Right renal cortex interstitium (tissue), 3 donors: Measurements from ENCODE around the gene RBMS3. TPM values are rescaled to one million over a fixed set of nuclear protein-coding genes. Genes with fewer than 3 reads are reported as not detected.

Experiments used
- DNase-seq, 3 donors: peaks; one replicate each; pipeline ENCODE4 v3.0.0-alpha.2; 2013; ENCODE audit warnings: low read depth in 3 of 3, low spot score in 2 of 3
- polyA plus RNA-seq, 3 donors: library from polyadenylated mRNA; unstranded; fragments of 120-200 nt; gene quantifications; one replicate each; pipeline ENCODE4 v1.2.1, GENCODE V29; 2013; ENCODE audit not compliant: insufficient read length in 3 of 3

The RBMS3 gene
- polyA plus RNA-seq, 3 donors = 11.6 to 15.4 (median 12.5) TPM

DNA sequence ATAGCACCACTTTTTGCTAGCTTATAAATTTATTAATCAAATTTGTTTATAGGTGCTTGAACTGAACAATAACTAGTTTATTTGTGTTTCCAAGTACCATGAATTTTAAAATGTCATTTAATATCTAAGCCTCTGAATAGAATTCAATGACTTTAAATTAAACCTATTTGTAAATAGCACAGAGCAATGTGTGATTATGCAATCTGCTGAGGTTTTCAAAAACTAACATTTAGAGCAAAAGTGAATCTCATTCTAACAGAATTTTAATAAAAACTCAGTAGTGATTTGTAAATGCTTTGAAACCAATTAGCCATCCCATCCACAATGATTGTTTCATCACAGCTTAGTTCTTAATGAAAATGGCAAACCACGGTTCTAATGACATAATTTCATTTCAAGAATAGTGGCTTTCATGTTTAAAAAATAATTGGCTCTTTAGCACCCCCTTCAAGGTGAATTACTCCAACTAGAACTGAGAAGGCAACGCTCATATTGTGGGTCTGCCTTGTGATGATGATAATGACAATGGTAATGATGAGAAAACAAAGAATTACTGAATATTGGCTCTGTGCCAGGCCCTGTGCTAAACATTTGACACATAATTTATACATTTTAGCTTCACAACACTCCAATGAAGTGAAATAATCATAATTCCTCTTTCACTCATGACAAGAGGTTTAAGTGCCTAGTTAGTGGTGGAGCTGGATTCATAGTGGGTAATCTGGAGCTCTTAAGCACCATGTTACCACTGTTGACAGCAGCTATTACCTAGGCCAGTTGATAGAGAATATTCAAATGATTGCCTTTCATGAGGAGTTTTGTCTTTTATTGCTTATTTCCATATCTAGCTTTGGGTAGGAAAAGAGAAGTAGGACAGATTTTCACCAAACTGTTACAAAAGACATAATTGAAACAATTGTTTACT lies 145.7 kb downstream of the RBMS3 start:
- no peak for DNase-seq

DNA sequence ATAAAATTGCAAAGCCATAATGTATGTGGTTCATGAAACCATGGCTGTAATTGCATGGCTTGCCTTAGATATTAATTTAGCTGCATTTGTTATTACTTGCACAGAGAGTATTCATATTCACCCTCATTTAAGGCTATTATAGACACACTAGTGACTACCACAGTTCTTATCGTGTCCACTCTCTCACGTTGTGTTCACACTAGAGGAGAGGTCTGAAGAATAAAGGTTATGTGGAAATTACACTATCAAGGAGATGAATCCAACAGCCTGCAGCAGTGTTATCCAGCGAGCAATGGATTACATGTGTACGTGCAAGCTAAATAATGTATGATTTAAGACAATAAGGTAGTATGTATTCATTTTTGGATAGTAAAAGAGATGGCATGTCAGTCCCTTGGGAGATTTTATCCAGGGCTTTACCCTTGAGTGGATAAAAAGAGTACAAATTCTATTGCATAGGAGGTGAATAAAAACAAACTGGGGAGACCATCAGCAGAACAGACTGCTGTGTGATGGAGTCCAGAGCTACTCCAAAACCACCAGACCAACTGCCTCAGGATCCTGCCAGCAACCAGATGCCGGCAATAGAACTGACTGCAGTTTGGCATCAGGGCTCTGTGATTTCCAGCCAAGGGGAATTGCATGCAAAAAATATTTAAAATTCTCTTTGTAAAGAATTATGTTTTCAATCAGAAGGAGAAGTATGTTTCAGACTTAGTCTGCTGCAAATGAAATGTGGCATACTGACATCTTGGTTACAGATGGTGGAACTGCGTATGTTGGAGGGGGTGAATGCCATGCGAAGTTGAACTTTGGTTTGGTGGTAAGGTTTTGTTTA lies 146.6 kb downstream of the RBMS3 start:
- DNase-seq = no peak

DNA sequence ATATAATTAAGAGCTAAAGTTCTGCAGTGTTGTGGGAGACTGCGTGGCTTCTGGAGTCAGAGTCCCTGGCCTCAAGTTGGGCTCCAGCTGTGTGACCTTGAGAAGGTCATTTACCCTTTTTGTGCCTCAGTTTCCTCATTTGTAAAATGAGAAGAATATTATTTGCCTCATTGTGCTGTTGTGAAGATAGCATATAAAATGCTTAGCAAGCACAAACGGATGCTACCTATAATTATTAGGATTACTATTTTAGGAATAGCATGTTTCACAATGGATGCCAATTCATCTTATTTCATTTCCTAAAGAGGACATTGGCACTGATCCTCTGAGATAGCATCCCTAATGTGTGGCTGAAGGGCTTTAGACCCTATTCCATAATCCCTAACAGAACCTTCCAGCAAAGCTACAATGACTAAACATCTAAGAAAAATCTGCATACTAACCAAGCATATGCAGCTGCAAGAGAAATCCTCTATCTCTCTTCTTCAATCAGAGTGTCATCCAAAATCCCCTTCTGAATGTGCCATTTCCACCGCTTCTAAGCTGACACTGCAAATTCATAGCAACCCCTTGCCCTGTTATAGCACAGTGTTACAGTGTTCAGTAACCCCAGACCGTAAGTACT lies 148.3 kb downstream of the RBMS3 start:
- DNase-seq = no peak

DNA sequence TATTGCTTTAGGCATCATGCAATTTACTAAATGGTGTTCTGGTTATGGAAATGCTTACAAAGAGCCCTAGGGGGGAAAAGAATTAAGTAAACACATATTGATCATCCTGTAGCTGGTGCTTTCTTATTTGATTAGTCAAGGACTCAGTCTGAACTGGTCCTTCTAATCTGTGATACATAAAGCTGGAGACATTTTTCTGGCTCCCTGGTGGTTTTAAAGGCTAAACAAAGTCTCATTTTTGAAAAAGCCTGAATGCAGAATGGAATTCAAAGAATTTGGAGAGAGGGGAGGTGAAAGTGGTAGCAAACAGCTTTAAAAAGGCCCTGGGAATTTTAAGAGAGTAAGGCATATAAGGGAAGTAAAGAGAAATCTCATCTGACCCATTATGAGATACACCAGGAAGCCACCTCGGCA lies 149.7 kb downstream of the RBMS3 start:
- DNase-seq = no peak

DNA sequence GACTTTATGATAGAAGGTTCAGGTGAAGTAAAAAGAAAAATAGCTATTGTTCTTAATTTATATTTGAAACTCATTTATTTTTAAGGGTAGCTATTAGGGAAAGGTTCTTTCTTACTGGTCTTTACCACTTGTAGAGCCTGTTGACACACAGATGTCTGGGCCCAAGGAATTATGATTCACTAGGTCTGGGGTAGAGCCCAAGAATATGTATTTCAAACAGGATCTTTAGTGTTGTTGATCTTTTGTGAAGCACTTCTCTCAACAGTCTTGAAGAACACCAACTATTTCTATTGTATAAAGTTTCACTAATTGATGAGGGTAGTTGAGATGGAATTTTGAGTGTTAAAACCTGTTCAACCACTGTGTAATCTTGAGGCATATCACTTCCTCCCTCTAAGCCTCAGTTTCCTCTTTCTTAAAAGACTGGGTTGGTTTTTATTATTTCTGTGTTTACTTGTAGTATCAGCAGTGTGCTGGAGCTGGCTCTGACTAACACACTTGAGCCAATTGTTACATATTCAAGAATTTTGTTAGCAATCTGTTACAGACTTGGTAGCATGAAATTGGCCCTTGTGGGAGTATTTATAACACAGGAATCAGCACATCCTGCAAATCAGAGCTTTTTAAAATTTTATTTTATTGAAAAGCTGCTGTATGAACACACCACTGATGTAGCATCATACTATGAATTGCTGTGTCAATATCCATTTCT lies 155.9 kb downstream of the RBMS3 start:
- no peak for DNase-seq

DNA sequence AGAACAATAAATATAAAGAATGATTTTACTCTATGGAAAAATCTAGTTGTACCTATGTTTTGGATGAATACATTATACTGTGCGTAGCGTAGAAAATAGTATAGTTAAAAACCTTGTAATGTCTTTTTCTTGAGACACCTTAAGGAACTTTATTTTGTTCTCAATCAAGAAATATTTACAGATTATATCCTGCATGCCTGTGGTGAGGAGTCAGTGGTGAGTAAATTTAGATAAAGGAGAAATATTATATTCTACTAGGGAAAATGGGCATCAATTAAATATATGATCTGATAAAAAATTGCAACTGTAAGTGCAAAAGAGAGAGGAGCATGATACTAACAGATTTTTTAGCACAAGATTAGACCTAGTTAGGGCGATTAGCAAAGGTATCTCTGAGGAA lies 157.7 kb downstream of the RBMS3 start:
- DNase-seq = no peak

DNA sequence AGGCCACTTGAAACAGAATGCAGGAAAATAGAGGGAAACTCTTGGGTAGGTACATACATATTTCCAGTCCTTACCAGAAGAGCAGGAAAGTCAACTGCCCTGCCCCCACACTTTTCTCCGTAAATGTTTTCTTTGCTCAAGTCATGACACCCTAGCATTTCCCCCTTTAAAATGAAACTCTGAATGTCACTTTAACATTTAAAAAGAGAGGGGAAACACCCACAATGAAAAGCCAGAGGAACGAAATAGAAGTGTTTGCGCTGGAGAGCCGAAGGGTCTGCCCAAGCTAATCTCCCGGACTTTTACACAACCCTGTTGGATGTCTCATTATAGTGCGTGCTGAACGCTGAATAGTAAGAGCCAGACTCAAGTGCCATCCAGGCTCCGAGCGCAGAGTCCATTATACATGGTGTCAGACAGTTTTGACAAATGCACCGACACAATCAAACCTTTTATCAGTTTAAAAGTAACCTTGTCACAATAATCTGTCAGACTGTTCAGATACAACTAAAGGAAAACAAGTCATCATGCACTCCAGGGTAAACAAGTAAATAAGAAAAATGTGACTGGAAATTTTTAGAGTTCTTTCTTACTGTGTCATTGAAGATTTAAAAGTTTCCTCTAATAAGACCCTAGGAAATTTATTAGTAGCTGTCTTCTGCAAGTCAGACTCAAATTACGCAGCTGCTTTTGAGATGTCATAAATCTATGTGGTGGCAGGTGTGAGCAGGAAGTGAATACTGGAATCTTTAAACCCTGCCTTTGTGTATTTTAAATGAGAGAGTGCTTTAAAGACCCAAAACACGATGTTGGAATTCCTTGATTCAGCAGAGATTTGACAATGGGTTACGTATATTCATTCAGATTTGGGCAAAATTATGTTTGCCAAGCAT lies 159.8 kb downstream of the RBMS3 start:
- peak in 2 of 3 donors; percentile 33 to 39 for DNase-seq

DNA sequence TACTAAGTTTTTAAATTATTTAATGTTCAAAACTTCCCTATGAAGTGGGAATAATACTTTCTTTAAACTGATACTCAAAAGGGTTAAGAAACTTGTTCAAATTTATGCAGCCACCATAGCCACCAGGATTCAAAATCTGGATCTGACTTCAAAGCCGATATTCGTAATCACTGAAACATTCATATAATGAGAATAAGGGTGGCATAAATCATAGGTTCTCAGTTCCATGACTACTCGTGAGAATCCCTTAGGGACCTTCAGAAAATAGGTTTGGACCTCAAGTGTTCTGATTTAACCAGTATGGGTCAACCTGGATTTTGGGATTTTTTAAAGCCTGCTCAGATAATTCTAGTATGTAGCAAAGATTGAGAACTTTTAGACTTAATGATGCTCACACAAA lies 160.6 kb downstream of the RBMS3 start:
- no peak for DNase-seq

DNA sequence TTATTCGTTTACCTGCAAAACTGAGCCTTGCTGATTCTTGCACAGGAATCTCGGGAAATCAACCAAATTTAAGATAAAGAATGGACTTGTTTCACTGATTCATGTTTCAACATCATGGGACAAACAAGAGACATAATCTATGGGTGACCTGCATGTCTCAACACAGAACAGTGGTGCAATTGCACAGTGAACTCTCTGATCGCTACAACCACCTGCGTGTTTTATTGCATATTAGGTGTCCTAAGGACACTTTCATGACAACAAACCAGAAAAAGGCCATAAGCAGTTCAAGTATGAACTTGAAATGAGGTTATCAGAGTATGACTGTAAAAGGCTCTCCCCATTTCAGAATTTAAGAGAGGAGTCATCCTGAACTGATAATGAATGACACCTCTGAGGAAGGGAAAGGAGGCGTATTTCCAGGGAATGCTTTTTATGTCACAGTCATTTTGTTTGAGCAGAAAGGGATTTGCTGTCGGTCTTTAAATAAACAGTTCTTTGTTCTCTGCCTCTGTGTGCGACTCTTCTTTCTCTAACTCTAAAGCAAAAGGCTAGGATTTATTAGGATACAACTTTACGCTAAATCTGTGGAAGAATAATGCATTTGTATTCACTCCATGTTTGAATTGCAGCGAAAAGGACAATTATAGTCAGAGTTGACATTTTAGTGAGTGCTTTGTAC lies 167.2 kb downstream of the RBMS3 start:
- DNase-seq = no peak

DNA sequence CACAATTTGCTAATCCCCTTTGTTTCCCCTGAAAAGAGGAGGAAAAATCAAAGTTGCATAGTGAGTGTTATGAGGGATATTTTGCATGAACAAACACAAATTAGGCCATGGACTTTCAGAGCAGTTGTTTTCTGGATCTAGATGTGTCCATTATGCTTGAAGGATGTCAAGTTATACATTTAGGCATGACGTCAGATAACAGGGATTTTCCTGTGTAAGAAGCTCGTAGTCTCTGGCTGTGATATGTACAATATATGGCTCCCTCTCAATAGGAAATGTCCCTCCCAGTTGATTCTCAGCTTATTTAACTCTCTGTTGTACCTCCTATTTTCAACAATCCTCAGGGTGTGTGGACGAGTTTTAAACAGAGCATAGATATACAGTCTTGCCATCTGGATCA lies 171.0 kb downstream of the RBMS3 start:
- no peak for DNase-seq

DNA sequence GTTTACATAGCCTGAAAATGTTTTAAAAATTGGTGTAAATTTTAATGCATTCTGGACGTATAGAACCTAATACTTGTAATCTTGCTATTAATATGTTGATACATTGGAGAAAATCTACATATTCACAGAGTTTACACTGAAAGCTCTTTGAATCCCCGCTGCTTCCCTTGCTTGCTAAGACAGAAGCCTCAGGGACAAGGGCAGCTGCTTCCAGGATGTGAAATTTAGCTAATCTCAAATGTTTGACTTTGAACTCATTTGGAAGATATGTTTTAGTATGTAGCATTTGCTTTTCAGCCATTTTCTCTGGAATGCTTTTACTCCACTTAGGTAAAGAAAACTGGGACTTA lies 172.0 kb downstream of the RBMS3 start:
- no peak for DNase-seq

DNA sequence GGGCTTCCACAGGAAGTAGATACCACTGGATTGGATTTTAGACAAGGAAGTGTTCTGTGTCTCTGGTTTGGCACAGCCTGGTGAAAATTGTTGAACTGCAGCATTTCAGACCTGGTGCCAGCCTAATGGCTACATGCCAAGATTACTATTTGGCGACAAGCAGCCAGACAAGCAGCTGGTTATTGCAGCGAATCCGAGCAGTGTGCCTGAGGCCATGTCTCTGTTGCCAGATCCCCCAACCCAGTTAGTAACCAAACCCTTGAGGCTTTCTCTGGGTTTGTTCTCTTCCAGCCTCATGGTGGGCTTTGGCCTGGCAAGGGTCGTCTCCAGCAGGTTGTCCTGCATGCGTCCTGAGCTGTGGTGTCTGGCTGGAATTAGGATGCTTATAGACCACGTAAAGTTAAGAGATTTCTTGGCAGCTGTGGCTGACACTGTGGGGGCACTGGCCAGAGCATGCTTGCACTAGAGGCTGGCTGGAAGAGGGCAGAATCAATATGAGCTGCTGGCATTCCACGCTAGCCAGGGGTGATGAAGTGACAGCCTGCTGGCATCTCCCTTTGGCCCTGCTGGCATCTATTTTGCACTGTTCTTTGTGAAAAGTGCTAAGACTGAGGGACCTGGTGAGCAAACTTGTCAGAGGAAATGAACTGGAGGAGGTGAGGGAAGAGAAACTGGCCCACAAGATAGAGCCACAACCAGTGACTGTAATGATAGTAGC lies 172.6 kb downstream of the RBMS3 start:
- no peak for DNase-seq

DNA sequence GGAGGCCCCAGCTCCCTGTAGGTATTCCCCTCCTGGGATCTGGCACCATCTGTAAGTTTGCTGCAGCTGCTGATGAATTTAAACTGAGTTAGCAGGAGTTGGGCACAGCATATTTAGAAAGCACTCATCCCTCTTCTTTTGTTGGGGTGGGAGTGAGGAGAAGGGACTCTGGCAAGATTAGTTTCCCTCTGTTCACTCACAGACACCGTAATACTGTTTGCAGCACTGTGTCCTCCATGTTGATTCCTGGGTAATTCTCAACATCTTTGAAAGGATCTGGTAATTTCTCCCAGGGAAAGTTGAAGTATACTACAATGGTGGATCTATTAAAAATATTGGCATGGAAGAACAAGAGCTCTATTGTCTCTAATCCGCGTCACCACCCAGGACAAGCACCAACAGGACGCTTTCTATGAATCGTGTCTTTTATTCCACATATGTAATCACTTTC lies 173.3 kb downstream of the RBMS3 start:
- DNase-seq = no peak

DNA sequence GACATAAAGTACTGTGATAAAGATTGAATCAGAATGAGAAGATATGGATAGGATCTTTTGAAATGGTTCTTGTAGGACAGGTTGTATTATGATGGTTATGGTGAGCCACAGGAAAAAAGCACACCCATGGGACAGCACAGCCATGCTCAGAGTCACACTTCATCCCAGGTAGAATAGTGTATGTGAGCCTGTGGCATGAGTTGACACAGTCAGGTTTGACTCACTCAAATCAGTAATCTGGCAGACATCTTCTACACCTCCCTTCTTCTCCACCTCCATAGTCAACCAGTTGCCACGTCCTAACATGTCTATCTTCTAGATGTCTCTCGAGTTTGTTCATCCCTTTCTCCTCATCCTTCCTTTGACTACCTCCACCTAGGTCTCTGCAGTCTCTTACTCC lies 176.0 kb downstream of the RBMS3 start:
- no peak for DNase-seq

DNA sequence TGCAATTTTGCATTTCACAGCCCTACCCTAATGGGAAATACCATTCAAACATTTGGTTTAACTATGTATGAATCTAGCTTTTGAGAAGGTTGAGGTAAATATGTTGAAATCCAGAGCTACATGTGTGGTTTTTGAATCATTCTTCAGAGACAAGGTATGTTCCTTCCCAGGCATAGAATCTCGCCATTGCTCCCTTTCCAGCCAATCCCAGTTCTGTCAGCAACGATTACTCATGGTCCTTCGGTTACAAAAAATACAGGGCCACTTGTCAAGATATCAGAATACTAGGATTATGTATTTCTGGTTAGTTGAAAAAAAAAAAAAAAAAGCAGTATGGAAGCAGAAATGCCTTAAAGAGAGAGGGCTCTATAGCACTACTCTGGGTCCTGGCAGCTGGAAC lies 182.4 kb downstream of the RBMS3 start:
- DNase-seq = no peak

DNA sequence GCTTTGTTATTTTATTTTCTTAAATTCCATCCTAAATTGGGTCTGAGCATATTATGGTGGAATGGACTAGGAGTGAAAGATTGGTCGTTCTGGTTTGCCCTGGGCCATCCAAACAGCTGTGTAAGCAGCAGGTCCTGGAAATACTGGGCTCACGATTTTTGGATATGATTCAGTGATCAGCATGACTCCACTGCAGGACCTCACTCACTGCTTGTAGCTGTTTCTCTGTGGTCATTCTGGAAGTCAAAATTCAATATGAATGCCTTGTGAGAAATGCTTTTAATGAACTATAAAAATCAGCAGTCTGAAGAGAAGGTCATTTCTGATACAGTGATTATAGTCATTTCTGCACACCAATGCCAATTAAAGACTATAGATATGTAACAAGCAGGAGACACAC lies 185.0 kb downstream of the RBMS3 start:
- no peak for DNase-seq

DNA sequence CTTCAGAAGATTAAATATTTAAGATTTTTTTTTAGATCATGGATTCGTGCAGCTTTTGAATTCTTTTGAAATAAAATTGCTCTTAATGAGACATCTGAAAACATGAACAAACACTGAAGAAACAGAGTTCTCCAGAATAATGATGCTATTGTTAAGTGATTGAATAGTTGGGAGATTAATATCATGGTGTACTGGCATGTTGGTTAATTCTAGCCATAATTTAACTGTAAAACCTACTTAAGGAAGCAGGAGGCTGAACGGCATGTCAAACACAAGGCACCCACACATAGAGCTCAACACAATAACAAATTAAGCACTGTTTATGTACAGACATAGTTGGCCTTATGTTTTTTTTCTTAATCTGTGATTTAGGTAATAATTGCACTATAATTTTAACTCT lies 185.6 kb downstream of the RBMS3 start:
- DNase-seq = no peak

DNA sequence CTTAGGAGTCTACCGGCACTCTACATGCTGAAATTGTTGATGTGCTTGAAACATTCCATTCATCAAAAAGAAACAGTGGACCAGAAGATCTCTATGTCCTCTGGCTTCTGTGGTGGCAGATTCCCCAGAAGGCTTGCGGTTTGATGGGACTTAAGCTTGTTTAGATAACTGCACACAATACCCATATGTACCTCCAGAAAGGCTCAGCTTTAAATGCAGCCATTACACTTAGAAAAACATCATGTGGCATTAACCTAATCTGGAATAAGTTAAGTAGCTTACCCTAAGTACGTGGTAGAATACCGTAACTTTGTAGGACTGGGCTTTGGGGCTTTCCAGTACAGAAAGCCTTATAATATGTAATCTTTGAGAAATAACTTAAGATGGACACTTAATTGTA lies 187.3 kb downstream of the RBMS3 start:
- no peak for DNase-seq
